GM18517 (cell line): ENCODE results near the gene SFXN1.

Source experiments
- ATAC-seq: cut with Tn5 transposase; IDR thresholded peaks from one replicate; pipeline ENCODE4 v1.9.1; 2021; ENCODE audit warnings: mild to moderate bottlenecking, moderate library complexity; ENCODE audit not compliant: unreplicated experiment

Gene SFXN1

GRCh38 chr5:175535796-175536195, 57.4 kb downstream of the SFXN1 start:
- ATAC-seq, result no peak

- ATAC-seq, result no peak
Observed at GRCh38 chr5:175538576-175538975, 60.2 kb downstream of the SFXN1 start.

GRCh38 chr5:175539936-175540335, 61.6 kb downstream of the SFXN1 start:
- ATAC-seq, result no peak

- ATAC-seq, result no peak
Observed at GRCh38 chr5:175541264-175541663, 62.9 kb downstream of the SFXN1 start.

GRCh38 chr5:175542232-175542965, 64.0 kb downstream of the SFXN1 start:
- ATAC-seq, result no peak

- ATAC-seq, result no peak
Observed at GRCh38 chr5:175542966-175543235, 64.5 kb downstream of the SFXN1 start.

- no peak for ATAC-seq
Observed at GRCh38 chr5:175544108-175544511, 65.8 kb downstream of the SFXN1 start.

- no peak for ATAC-seq
Observed at GRCh38 chr5:175544586-175544985, 66.2 kb downstream of the SFXN1 start.

GRCh38 chr5:175547842-175548241, 69.5 kb downstream of the SFXN1 start:
- ATAC-seq, result no peak

- no peak for ATAC-seq
Observed at GRCh38 chr5:175548626-175549311, 70.4 kb downstream of the SFXN1 start.

- no peak for ATAC-seq
Observed at GRCh38 chr5:175550055-175550805, 71.9 kb downstream of the SFXN1 start.

GRCh38 chr5:175551266-175551665, 72.9 kb downstream of the SFXN1 start:
- ATAC-seq, result no peak

GRCh38 chr5:175554296-175554695, 75.9 kb downstream of the SFXN1 start:
- ATAC-seq, result no peak

- no peak for ATAC-seq
Observed at GRCh38 chr5:175555168-175555785, 76.9 kb downstream of the SFXN1 start.

- ATAC-seq, result no peak
Observed at GRCh38 chr5:175556794-175557193, 78.4 kb downstream of the SFXN1 start.

GRCh38 chr5:175557778-175558177, 79.4 kb downstream of the SFXN1 start:
- ATAC-seq, result no peak

- no peak for ATAC-seq
Observed at GRCh38 chr5:175558801-175559480, 80.6 kb downstream of the SFXN1 start.

GRCh38 chr5:175560011-175560410, 81.7 kb downstream of the SFXN1 start:
- ATAC-seq, result no peak

- no peak for ATAC-seq
Observed at GRCh38 chr5:175561085-175561484, 82.7 kb downstream of the SFXN1 start.

GRCh38 chr5:175564716-175565115, 86.4 kb downstream of the SFXN1 start:
- no peak for ATAC-seq

- ATAC-seq, result no peak
Observed at GRCh38 chr5:175566697-175567096, 88.3 kb downstream of the SFXN1 start.
